GM19351 (cell line): ENCODE results near the gene TWIST2.

Experiments
- ATAC-seq: cut with Tn5 transposase; IDR thresholded peaks from one replicate; pipeline ENCODE4 v1.9.1; 2021; ENCODE audit warnings: mild to moderate bottlenecking, moderate library complexity; ENCODE audit not compliant: unreplicated experiment

The TWIST2 gene

GRCh38 chr2:238855891-238856580, 8.2 kb downstream of the TWIST2 start:
- no peak for ATAC-seq

GRCh38 chr2:238856713-238857567, 9.1 kb downstream of the TWIST2 start:
- no peak for ATAC-seq

- no peak for ATAC-seq
Measured at GRCh38 chr2:238857959-238858358, 10.1 kb downstream of the TWIST2 start.

- ATAC-seq: no peak
Measured at GRCh38 chr2:238859636-238860347, 11.9 kb downstream of the TWIST2 start.

- ATAC-seq: no peak
Measured at GRCh38 chr2:238861013-238861730, 13.3 kb downstream of the TWIST2 start.

GRCh38 chr2:238861766-238862315, 14.0 kb downstream of the TWIST2 start:
- no peak for ATAC-seq

- ATAC-seq: no peak
Measured at GRCh38 chr2:238862701-238863100, 14.8 kb downstream of the TWIST2 start.

- no peak for ATAC-seq
Measured at GRCh38 chr2:238863231-238863630, 15.3 kb downstream of the TWIST2 start.

- ATAC-seq: no peak
Measured at GRCh38 chr2:238863749-238864206, 15.9 kb downstream of the TWIST2 start.

- ATAC-seq: no peak
Measured at GRCh38 chr2:238864207-238865014, 16.5 kb downstream of the TWIST2 start.

- no peak for ATAC-seq
Measured at GRCh38 chr2:238865015-238865719, 17.3 kb downstream of the TWIST2 start.

GRCh38 chr2:238865744-238866355, 18.0 kb downstream of the TWIST2 start:
- ATAC-seq: no peak

- ATAC-seq: no peak
Measured at GRCh38 chr2:238866656-238867277, 18.9 kb downstream of the TWIST2 start.

- no peak for ATAC-seq
Measured at GRCh38 chr2:238868067-238868524, 20.2 kb downstream of the TWIST2 start.

GRCh38 chr2:238868616-238869292, 20.9 kb downstream of the TWIST2 start:
- no peak for ATAC-seq

- ATAC-seq: no peak
Measured at GRCh38 chr2:238869293-238870124, 21.6 kb downstream of the TWIST2 start.

GRCh38 chr2:238870261-238870660, 22.4 kb downstream of the TWIST2 start:
- no peak for ATAC-seq
